Mesangial cell (primary cell): ENCODE measurements around the gene POLR3GL. TPM values are rescaled to one million over a fixed set of nuclear protein-coding genes. Genes with fewer than 3 reads are reported as not detected.

Experiments
- total RNA-seq: library from RNA; depleted of rRNA; stranded (reverse); fragments of >200 nt; gene quantifications from 2 replicates; pipeline ENCODE4 v1.2.3, GENCODE V29; 2015

POLR3GL gene
- 6.5 and 12.9 TPM in 2 replicates for total RNA-seq

GRCh38 chr1:145964328-145965118 lies at the start of gene POLR3GL, which contains the start of gene ANKRD34A:
Gene POLR3GL, plus strand, starts transcription at chr1:145964690. Its CDS starts 10,176 bp downstream, at chr1:145974866.
Gene ANKRD34A, minus strand, starts transcription at chr1:145964575. Its CDS starts 2,816 bp downstream, at chr1:145961759.

GRCh38 chr1:145918144-145918991 lies 46.1 kb upstream of the POLR3GL start, which contains the start of gene PEX11B:
Gene PEX11B, minus strand, starts transcription at chr1:145918717. Its CDS starts 29 bp downstream, at chr1:145918688.

GRCh38 chr1:145927063-145927886 lies 37.2 kb upstream of the POLR3GL start, which contains the start of gene RBM8A:
Gene RBM8A, minus strand, starts transcription at chr1:145927484. Its CDS starts 58 bp downstream, at chr1:145927426.

GRCh38 chr1:145957443-145958319 lies 6.8 kb upstream of the POLR3GL start, which contains the start of gene LIX1L:
Gene LIX1L, minus strand, starts transcription at chr1:145958017. Its CDS starts 90 bp downstream, at chr1:145957927.

GRCh38 chr1:145996433-145997015 lies 32.0 kb downstream of the POLR3GL start, which contains the start of gene TXNIP:
Gene TXNIP, minus strand, starts transcription at chr1:145996579. Its CDS starts 313 bp downstream, at chr1:145996266.

GRCh38 chr1:146021622-146022402 lies 57.3 kb downstream of the POLR3GL start, which contains the start of gene HJV:
Gene HJV, minus strand, starts transcription at chr1:146021735. Its CDS starts 1,504 bp downstream, at chr1:146020231.

Other genes starting within 250 kb of the POLR3GL start
- gene CD160, start 245.2 kb upstream of the POLR3GL start, total RNA-seq = not detected in 2 replicates
- 7.7 and 9.4 TPM in 2 replicates for gene RNF115, start 140.6 kb upstream of the POLR3GL start, total RNA-seq
- 29.5 and 30.5 TPM in 2 replicates for gene POLR3C, start 140.5 kb upstream of the POLR3GL start, total RNA-seq
- 2.8 and 4.1 TPM in 2 replicates for gene NUDT17, start 119.1 kb upstream of the POLR3GL start, total RNA-seq
- 29.7 and 31.9 TPM in 2 replicates for gene PIAS3, start 105.6 kb upstream of the POLR3GL start, total RNA-seq
- gene ANKRD35, start 78.8 kb upstream of the POLR3GL start, total RNA-seq = 0.13 and 0.49 TPM in 2 replicates
- 3.1 and 8.4 TPM in 2 replicates for gene ITGA10, start 54.6 kb upstream of the POLR3GL start, total RNA-seq
- 20.7 and 30.2 TPM in 2 replicates for gene PEX11B, start 46.0 kb upstream of the POLR3GL start, total RNA-seq
- gene RBM8A, start 37.2 kb upstream of the POLR3GL start, total RNA-seq = 54.4 and 130 TPM in 2 replicates
- 30.0 and 32.6 TPM in 2 replicates for gene LIX1L, start 6.7 kb upstream of the POLR3GL start, total RNA-seq
- 1.0 and 1.1 TPM in 2 replicates for gene ANKRD34A, start 115 bp upstream of the POLR3GL start, total RNA-seq
- gene TXNIP, start 31.9 kb downstream of the POLR3GL start, total RNA-seq = 18.7 and 484 TPM in 2 replicates
- gene HJV, start 57.0 kb downstream of the POLR3GL start, total RNA-seq = not detected in 2 replicates
- gene NBPF10, start 180.1 kb downstream of the POLR3GL start, total RNA-seq = 0.65 and 1.8 TPM in 2 replicates